ENCODE results near the gene CLTB. TPM values are rescaled to one million over a fixed set of nuclear protein-coding genes. Genes with fewer than 3 reads are reported as not detected.

The CLTB gene
- polyA plus RNA-seq, 2 donors, result 517 to 730 TPM

- peaks cover 5 to 6% of the 10 kb centered on the region in 2 donors for H3K4me1 ChIP-seq (ENCODE audit: control insufficient read depth in 2 of 2, insufficient read depth in 2 of 2, low read length in 1 of 2)
- no peaks in the 10 kb centered on the region for H3K9me3 ChIP-seq (ENCODE audit: control insufficient read depth in 2 of 2, insufficient read depth in 1 of 2, low read depth in 1 of 2, low read length in 1 of 2)
- 61 to 63% methylated on average over 8 of the region's 8 CpGs for WGBS, 2 donors
- no peaks in the 10 kb centered on the region for H3K27me3 ChIP-seq (ENCODE audit: control insufficient read depth in 1 of 2, insufficient read depth in 2 of 2, low read length in 2 of 2)
- peaks cover 0 to 2% of the 10 kb centered on the region in 2 donors for H3K36me3 ChIP-seq (ENCODE audit: control insufficient read depth in 2 of 2, insufficient read depth in 2 of 2, low read length in 1 of 2)
- peak overlapping the region; percentile 31 to 65 for H3K27ac ChIP-seq (ENCODE audit: low read depth in 2 of 2, low read length in 1 of 2)
- H3K4me3 ChIP-seq (ENCODE audit: low read depth in 1 of 2, low read length in 2 of 2), result peak overlapping the region; percentile 80 to 92
Observed at GRCh38 chr5:176362233-176362490, 54.2 kb downstream of the CLTB start.

GRCh38 chr5:176361437-176362232, 54.7 kb downstream of the CLTB start, which contains the start of gene KIAA1191:
Gene KIAA1191, minus strand, starts transcription at chr5:176361764. Its CDS starts 2,256 bp downstream, at chr5:176359508.
- peak within 1 kb of the TSS; percentile 80 to 92 for H3K4me3 ChIP-seq (ENCODE audit: low read depth in 1 of 2, low read length in 2 of 2)
- peaks cover 0 to 2% of the 10 kb centered on the region in 2 donors for H3K36me3 ChIP-seq (ENCODE audit: control insufficient read depth in 2 of 2, insufficient read depth in 2 of 2, low read length in 1 of 2)
- 1% methylated on average over 52 to 56 of the region's 56 CpGs for WGBS, 2 donors
- peak within 1 kb of the TSS; percentile 42 to 78 for H3K27ac ChIP-seq (ENCODE audit: low read depth in 2 of 2, low read length in 1 of 2)
- H3K27me3 ChIP-seq (ENCODE audit: control insufficient read depth in 1 of 2, insufficient read depth in 2 of 2, low read length in 2 of 2), result no peaks in the 10 kb centered on the region
- peaks cover 5 to 6% of the 10 kb centered on the region in 2 donors for H3K4me1 ChIP-seq (ENCODE audit: control insufficient read depth in 2 of 2, insufficient read depth in 2 of 2, low read length in 1 of 2)
- no peaks in the 10 kb centered on the region for H3K9me3 ChIP-seq (ENCODE audit: control insufficient read depth in 2 of 2, insufficient read depth in 1 of 2, low read depth in 1 of 2, low read length in 1 of 2)

- H3K27me3 ChIP-seq (ENCODE audit: control insufficient read depth in 1 of 2, insufficient read depth in 2 of 2, low read length in 2 of 2), result no peaks in the 10 kb centered on the region
- H3K27ac ChIP-seq (ENCODE audit: low read depth in 2 of 2, low read length in 1 of 2), result peak overlapping the region; percentile 42 to 78
- H3K9me3 ChIP-seq (ENCODE audit: control insufficient read depth in 2 of 2, insufficient read depth in 1 of 2, low read depth in 1 of 2, low read length in 1 of 2), result no peaks in the 10 kb centered on the region
- WGBS, 2 donors, result 2% methylated on average over 27 of the region's 27 CpGs
- peaks cover 5% of the 10 kb centered on the region in 2 donors for H3K4me1 ChIP-seq (ENCODE audit: control insufficient read depth in 2 of 2, insufficient read depth in 2 of 2, low read length in 1 of 2)
- H3K36me3 ChIP-seq (ENCODE audit: control insufficient read depth in 2 of 2, insufficient read depth in 2 of 2, low read length in 1 of 2), result peaks cover 0 to 2% of the 10 kb centered on the region in 2 donors
- peak overlapping the region; percentile 80 to 92 for H3K4me3 ChIP-seq (ENCODE audit: low read depth in 1 of 2, low read length in 2 of 2)
Observed at GRCh38 chr5:176360894-176361436, 55.4 kb downstream of the CLTB start.

GRCh38 chr5:176359658-176360057, 56.7 kb downstream of the CLTB start:
- Histone ChIP-seq H3K27me3 (ENCODE audit: control insufficient read depth in 1 of 2, insufficient read depth in 2 of 2, low read length in 2 of 2) (no peaks in the 10 kb centered on the region), H3K9me3 (ENCODE audit: control insufficient read depth in 2 of 2, insufficient read depth in 1 of 2, low read depth in 1 of 2, low read length in 1 of 2) (no peaks in the 10 kb centered on the region), H3K27ac (ENCODE audit: low read depth in 2 of 2, low read length in 1 of 2) (no peak overlapping the region), H3K36me3 (ENCODE audit: control insufficient read depth in 2 of 2, insufficient read depth in 2 of 2, low read length in 1 of 2) (peaks cover 0 to 3% of the 10 kb centered on the region in 2 donors), H3K4me3 (ENCODE audit: low read depth in 1 of 2, low read length in 2 of 2) (no peak overlapping the region), H3K4me1 (ENCODE audit: control insufficient read depth in 2 of 2, insufficient read depth in 2 of 2, low read length in 1 of 2) (peaks cover 2 to 5% of the 10 kb centered on the region in 2 donors)
- WGBS, 2 donors, result 52 to 60% methylated on average over 4 of the region's 4 CpGs

- 90 to 92% methylated on average over 3 of the region's 3 CpGs for WGBS, 2 donors
Observed at GRCh38 chr5:176356179-176356566, 60.2 kb downstream of the CLTB start.

DNA sequence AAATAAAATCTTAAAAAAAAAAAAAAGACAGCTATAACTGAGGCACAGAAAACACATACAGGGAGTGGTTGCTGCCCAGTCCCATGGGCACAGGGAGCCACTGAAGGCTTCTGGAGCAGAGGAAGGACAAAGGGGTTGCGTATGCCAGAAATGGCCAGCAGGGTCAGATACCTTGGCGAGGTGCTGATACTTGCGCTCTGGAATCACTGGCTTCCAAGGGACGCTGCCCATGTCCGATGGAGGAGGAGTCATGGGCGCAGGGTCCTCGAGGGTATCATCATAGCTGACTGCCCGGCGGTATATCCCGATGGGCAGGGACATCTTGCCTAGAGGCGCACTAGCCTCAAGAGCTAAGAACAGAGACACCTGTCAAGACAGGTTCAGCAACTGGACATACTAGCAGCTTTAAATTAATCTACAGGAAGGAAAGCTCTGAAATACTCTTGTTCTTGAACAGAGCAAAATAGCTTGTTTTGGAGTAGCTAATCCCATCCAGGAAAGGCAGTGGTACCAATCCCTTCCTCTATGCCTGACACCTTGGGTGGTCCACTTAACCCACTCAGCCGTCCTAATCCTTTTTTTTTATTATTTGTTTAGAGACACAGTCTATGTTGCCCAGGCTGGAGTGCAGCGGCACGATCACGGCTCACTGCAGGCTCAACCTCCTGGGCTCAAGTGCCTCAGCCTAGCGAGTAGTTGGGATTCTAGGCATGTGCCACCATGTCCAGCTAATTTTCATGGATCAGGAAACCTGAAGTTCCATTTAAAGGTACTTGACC, 60.8 kb downstream of the CLTB start:
- Histone ChIP-seq H3K27ac (ENCODE audit: low read depth in 2 of 2, low read length in 1 of 2) (no peak overlapping the region), H3K4me3 (ENCODE audit: low read depth in 1 of 2, low read length in 2 of 2) (no peak overlapping the region), H3K9me3 (ENCODE audit: control insufficient read depth in 2 of 2, insufficient read depth in 1 of 2, low read depth in 1 of 2, low read length in 1 of 2) (no peaks in the 10 kb centered on the region), H3K4me1 (ENCODE audit: control insufficient read depth in 2 of 2, insufficient read depth in 2 of 2, low read length in 1 of 2) (peaks cover 0 to 2% of the 10 kb centered on the region in 2 donors), H3K27me3 (ENCODE audit: control insufficient read depth in 1 of 2, insufficient read depth in 2 of 2, low read length in 2 of 2) (no peaks in the 10 kb centered on the region), H3K36me3 (ENCODE audit: control insufficient read depth in 2 of 2, insufficient read depth in 2 of 2, low read length in 1 of 2) (peaks cover 8 to 17% of the 10 kb centered on the region in 2 donors)
- 86 to 89% methylated on average over 16 of the region's 16 CpGs for WGBS, 2 donors

More at GRCh38 chr5:176356179-176356566, 60.2 kb downstream of the CLTB start:
- Histone ChIP-seq H3K27ac (ENCODE audit: low read depth in 2 of 2, low read length in 1 of 2) (no peak overlapping the region), H3K27me3 (ENCODE audit: control insufficient read depth in 1 of 2, insufficient read depth in 2 of 2, low read length in 2 of 2) (no peaks in the 10 kb centered on the region), H3K36me3 (ENCODE audit: control insufficient read depth in 2 of 2, insufficient read depth in 2 of 2, low read length in 1 of 2) (peaks cover 8 to 14% of the 10 kb centered on the region in 2 donors), H3K4me1 (ENCODE audit: control insufficient read depth in 2 of 2, insufficient read depth in 2 of 2, low read length in 1 of 2) (peaks cover 0 to 2% of the 10 kb centered on the region in 2 donors), H3K4me3 (ENCODE audit: low read depth in 1 of 2, low read length in 2 of 2) (no peak overlapping the region), H3K9me3 (ENCODE audit: control insufficient read depth in 2 of 2, insufficient read depth in 1 of 2, low read depth in 1 of 2, low read length in 1 of 2) (no peaks in the 10 kb centered on the region)

DNA sequence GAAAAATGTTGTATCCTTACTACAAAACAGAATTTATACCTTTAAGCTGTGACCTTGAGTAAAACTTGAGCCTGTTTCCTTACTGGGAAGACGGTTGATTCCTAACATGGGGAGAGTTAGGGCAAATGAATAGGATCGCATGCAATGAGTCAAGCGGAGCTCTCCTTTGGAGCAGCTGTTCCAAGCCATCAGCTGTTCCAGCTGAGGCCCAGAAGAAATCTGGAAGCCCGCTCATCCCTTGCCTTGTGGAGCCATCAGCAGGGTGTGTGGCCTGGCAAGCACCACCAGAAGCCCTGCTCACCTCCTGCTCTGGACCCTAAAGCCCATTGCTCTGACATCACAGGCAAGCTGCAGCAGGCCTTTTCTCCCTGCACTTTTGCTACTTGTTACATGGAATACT, 62.8 kb downstream of the CLTB start:
- WGBS, 2 donors, result 93 to 96% methylated on average over 4 of the region's 4 CpGs
- Histone ChIP-seq H3K9me3 (ENCODE audit: control insufficient read depth in 2 of 2, insufficient read depth in 1 of 2, low read depth in 1 of 2, low read length in 1 of 2) (no peaks in the 10 kb centered on the region), H3K36me3 (ENCODE audit: control insufficient read depth in 2 of 2, insufficient read depth in 2 of 2, low read length in 1 of 2) (peaks cover 11 to 23% of the 10 kb centered on the region in 2 donors), H3K27me3 (ENCODE audit: control insufficient read depth in 1 of 2, insufficient read depth in 2 of 2, low read length in 2 of 2) (no peaks in the 10 kb centered on the region), H3K27ac (ENCODE audit: low read depth in 2 of 2, low read length in 1 of 2) (no peak overlapping the region), H3K4me3 (ENCODE audit: low read depth in 1 of 2, low read length in 2 of 2) (no peak overlapping the region), H3K4me1 (ENCODE audit: control insufficient read depth in 2 of 2, insufficient read depth in 2 of 2, low read length in 1 of 2) (no peaks in the 10 kb centered on the region)

DNA sequence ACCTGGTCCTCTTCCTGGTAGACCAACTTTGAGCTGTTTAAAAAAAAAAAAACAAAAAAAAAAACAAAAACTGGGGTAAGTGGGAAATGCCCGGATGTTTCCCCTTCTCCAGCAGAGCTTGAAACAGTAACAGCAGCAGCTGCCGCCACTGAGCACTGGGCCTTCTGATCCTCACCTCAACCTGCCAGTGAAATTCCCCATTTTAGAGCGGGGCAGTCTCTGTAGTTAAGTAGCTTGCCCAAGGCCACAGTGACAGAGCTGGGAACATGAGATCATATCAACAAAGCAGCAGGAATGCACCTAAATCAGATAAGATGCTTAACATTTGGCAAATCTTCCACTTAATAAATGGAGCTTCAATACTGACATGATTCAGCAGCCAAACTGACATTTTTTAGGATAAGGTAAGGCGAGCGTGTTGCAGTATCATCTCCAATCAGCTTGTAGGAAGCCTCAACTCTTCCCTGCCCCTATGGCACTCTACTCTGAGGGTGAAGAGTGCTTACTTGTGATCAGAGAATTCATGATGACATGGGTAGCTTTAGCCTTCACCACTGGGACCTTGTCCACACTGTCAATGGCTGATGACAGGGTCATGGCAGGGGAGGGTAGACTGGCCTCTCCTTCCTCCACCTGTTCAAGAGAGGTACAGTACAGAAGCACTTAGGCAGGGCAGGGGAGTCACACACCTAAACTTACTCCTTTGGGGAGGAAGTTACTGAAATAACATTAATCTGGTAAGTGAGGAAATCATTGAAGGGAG, 64.0 kb downstream of the CLTB start:
- H3K4me3 ChIP-seq (ENCODE audit: low read depth in 1 of 2, low read length in 2 of 2), result no peak overlapping the region
- no peaks in the 10 kb centered on the region for H3K27me3 ChIP-seq (ENCODE audit: control insufficient read depth in 1 of 2, insufficient read depth in 2 of 2, low read length in 2 of 2)
- peaks cover 15 to 25% of the 10 kb centered on the region in 2 donors for H3K36me3 ChIP-seq (ENCODE audit: control insufficient read depth in 2 of 2, insufficient read depth in 2 of 2, low read length in 1 of 2)
- no peaks in the 10 kb centered on the region for H3K4me1 ChIP-seq (ENCODE audit: control insufficient read depth in 2 of 2, insufficient read depth in 2 of 2, low read length in 1 of 2)
- no peak overlapping the region for H3K27ac ChIP-seq (ENCODE audit: low read depth in 2 of 2, low read length in 1 of 2)
- no peaks in the 10 kb centered on the region for H3K9me3 ChIP-seq (ENCODE audit: control insufficient read depth in 2 of 2, insufficient read depth in 1 of 2, low read depth in 1 of 2, low read length in 1 of 2)
- 93 to 95% methylated on average over 5 of the region's 5 CpGs for WGBS, 2 donors

DNA sequence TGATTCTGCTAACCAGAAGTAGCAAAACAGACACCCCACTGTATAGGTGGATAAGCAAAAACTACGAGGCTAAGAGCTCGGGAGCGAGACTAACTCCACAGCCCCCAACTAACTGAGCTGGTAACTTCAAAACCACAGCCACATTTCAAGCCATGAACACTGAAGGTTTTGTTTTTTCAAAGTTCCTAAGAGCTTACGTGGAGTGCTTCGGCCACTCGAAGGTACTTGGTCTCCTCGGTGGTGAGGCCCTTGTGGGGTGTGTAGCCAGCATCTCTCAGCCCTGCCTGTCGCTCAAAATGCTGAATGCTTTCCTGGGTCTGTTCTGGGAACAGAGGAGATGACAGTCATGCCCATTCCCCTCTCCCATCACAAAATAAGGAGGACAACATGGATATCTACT, 65.9 kb downstream of the CLTB start:
- Histone ChIP-seq H3K27me3 (ENCODE audit: control insufficient read depth in 1 of 2, insufficient read depth in 2 of 2, low read length in 2 of 2) (no peaks in the 10 kb centered on the region), H3K9me3 (ENCODE audit: control insufficient read depth in 2 of 2, insufficient read depth in 1 of 2, low read depth in 1 of 2, low read length in 1 of 2) (no peaks in the 10 kb centered on the region), H3K27ac (ENCODE audit: low read depth in 2 of 2, low read length in 1 of 2) (no peak overlapping the region), H3K4me3 (ENCODE audit: low read depth in 1 of 2, low read length in 2 of 2) (no peak overlapping the region), H3K4me1 (ENCODE audit: control insufficient read depth in 2 of 2, insufficient read depth in 2 of 2, low read length in 1 of 2) (no peaks in the 10 kb centered on the region), H3K36me3 (ENCODE audit: control insufficient read depth in 2 of 2, insufficient read depth in 2 of 2, low read length in 1 of 2) (peaks cover 17 to 28% of the 10 kb centered on the region in 2 donors)
- 91 to 95% methylated on average over 8 of the region's 8 CpGs for WGBS, 2 donors
